Activated CD4-positive, alpha-beta T cell treated with anti-CD3 and anti-CD28 coated beads, Interleukin-2, amount 50 U/mL, for 4 hours (primary cell): ENCODE data around the gene TMEM239.
"Not testable (repeated sequence)": the region's sequence is repeated elsewhere in the genome, so short reads cannot be mapped to it uniquely, and the experiment has no call there.

ENCODE experiments used
- DNase-seq, 2 experiments: peaks; one replicate each; pipeline ENCODE4 v3.0.0-alpha.2; 2020

The TMEM239 gene

DNA sequence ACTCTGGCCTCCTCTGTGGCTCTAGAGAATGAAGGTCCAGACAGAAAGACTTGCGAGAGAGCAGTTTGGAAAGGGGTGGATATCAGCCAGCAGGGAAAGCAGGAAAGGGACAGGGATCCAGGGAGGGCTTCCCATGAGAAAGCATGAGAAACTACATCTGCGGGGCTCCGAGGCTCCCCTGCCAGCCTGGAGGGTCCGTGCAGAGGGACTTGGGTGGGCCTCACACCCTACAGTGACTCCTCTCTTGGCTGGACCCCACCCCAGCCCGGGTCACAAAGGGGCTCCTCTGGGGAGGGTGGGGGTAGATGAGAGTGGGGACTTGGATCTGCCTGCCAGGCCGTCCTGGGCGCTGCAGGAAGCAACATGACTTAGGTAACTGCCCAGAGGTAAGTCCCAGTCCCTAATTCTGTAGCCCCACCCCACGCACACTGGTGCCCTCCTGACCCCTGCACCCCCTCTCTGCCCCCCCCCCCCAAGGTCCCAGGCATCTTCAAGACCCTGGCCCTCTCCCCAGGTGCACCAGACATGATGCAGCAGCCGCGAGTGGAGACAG, at the start of gene TMEM239:
Gene TMEM239, plus strand, starts transcription at position 335 of the 553 bp plus-strand sequence. Its CDS starts 191 bp downstream, at position 526.
- DNase-seq, result no peak

DNA sequence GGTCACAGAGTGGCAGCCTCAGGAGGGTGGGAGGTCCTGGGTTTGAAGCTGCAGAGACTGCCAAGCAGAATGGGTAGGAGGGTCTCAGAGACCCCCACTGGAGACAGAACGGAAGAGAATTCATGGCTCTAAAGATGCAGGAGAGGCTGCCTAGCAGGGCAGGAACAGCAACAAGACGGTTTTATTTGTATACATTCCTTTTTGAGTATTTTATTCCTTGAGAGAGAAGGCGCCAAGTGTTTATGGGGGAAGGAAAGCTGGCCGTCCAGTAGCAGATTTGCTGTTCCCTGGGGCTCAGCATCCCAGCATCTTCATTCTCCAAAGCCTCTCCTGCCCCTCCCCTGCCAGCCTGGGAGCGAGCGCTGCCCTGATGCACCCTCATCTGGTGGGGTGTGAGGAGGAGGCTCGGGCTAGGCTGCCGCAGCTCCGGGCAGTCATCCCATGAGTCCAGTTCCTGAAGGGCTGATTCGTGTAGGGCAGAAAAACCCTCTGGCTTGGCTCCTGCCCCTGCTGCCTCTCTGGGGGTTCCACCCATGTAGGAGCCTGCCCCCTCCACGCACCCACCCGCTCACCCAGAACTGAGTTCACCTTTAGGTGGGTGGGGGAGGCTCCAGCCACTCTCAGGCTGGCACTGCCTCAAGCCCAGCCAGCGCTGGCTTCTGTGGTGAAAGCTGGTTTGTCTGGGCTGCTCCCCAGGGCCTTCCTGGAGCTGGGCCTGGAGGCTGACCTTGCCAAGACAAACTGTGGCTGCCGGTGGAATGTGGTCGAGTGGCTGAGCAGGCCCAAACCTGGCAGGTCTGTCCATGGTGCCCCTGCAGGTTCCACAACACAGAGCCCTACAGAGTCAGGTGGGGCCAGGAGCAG, 48.2 kb upstream of the TMEM239 start:
- DNase-seq, result no peak

- DNase-seq, result no peak
Observed at GRCh38 chr20:2768632-2769015, 47.5 kb upstream of the TMEM239 start.

DNA sequence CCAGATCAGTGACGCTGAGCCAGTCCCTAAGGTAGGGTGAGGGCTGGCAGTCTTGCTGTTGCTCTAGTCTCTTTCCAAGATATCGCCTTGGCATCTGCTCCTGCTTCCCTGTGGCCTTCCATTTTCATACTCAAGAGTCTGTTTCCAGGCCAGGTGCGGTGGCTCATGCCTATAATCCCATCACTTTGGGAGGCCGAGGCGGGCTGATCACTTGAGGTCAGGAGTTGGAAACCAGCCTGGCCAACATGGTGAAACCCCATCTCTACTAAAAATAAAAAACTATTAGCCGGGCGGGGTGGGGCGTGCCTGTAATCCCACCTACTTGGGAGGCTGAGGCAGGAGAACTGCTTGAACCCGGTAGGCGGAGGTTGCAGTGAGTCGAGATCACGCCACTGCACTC, 46.1 kb upstream of the TMEM239 start:
- not testable (repeated sequence) for DNase-seq

- DNase-seq, result no peak
Observed at GRCh38 chr20:2771631-2772080, 44.5 kb upstream of the TMEM239 start.

DNA sequence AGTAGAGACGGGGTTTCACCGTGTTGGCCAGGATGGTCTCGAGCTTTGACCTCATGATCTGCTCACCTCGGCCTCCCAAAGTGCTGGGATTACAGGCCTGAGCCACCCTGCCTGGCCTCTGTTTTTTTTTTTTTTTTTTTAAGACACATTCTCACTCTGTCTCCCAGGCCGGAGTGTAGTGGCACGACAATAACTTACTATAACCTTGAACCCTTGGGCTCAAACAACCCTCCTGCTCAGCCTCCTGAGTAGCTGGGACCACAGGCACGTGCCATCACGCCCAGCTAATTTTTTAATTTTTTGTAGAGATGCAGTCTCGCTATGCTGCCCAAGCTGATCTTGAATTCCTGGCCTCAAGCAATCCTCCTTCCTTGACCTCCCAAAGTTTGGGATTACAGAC, 42.4 kb upstream of the TMEM239 start:
- no peak for DNase-seq

GRCh38 chr20:2775139-2775538, 41.0 kb upstream of the TMEM239 start:
- no peak for DNase-seq

DNA sequence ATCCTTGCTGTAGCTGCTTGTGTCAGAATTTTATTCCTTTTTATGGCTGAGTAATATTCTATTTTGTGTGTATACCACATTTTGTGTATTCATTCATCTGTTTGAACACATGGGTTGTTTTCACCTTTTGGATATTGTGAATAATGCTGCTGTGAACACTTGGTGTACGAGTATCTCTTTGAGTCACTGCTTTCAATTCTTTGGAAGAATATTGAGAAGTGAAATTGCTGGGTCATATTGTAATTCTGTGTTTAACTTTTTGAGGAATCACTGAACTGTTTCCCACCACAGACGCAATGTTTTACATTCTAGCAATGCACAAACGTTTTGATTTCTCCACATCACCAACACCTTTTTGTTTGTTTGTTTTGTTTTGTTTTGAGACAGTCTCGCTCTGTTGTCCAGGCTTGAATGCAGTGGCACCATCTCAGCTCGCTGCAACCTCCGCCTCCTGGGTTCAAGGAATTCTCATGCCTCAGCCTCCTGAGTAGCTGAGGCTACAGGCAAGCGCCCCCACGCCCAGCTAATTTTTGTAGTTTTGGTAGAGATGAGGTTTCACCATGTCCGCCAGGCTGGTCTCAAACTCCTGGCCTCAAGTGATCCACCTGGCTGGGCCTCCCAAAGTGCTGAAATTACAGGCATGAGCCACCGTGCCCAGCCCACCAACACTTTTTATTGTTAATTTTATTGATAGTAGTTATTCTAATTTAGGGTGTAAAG, 37.4 kb upstream of the TMEM239 start:
- no peak for DNase-seq

DNA sequence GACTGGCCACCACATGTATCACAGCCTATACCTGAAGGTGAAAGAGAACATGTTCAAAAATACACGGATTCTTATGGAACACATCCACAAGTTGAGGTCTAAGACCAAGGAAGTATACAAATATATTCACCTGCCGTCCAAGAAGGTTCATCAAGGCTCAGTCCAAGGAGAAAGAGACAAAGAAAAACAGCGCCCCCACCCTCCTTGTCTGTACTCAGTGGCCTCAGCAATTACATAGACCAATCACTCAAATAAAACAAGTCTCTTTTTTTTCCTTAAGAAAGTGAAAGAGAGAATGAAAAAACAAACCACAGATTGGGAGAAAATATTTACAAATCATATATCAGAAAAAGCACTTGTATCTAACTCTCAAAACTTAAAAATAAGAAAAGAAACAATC, 35.2 kb upstream of the TMEM239 start:
- DNase-seq, result no peak

GRCh38 chr20:2783908-2784566, 32.1 kb upstream of the TMEM239 start:
- DNase-seq, result no peak

DNA sequence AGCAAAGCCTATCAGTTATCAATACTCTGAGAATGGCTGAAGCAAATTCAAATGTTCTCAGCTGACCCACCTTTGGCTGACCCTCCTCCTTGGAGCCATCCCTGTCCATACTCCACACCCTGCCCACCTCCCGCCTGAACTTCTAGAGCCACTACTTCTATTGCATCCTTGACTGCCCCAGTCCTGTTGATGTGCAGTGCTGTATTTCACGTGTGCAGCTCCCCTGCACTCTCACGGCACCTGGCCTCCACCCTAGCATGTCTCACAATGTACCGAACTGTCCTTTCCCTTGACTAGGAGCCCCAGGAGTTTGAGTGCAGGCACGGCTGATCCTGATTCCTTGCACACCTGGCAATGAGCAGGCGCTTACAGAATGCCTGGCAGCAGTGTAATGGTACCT, 22.7 kb upstream of the TMEM239 start:
- DNase-seq, result no peak

- DNase-seq, result no peak
Observed at GRCh38 chr20:2794202-2794748, 21.9 kb upstream of the TMEM239 start.

DNA sequence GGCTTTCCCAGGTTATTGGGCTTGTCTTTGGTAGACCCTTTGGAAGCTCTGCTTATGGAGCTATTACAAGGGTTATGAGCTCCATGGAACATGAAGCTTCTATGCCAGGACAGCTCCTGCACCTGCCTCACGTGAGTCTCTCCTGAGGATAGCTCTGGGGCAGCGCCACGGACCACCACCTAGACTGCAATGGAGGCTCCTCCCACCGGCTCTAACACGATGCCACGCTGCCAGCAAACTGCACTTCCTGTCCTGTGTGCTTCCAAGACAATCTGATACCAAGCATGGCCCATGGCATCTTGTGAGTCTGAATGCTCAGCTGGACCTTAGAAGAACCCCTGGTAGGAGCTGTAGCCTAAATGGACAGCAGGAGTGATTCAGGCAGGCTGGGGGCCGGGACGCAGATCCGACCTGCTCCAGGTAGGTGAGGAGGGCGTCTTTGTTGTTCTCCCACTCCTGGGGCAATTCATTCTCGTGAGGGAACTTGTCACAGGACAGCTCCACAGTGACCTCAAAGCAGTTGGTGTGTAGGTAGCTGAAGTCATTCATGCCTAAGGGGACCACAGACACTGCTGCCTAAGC, 21.2 kb upstream of the TMEM239 start:
- no peak for DNase-seq

DNA sequence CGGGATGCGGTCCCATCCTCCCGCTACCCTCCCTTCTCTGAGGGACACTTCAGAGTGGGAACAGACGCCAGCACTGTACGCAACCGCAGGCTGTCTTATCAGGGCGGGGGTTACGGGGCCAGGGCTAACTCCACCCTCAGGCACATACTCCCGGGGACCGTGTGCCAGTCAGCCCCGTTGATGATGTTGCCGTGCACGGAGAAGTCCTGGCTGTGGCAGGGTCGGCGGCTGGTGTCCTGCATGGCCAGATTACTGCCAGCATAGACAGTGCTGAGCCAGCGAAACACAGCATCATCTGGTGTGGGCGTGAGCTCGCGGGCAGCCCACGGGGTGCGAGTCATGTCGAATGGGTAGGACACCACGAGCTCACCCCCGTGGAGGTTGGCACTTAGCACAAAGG, 20.7 kb upstream of the TMEM239 start:
- no peak for DNase-seq

DNA sequence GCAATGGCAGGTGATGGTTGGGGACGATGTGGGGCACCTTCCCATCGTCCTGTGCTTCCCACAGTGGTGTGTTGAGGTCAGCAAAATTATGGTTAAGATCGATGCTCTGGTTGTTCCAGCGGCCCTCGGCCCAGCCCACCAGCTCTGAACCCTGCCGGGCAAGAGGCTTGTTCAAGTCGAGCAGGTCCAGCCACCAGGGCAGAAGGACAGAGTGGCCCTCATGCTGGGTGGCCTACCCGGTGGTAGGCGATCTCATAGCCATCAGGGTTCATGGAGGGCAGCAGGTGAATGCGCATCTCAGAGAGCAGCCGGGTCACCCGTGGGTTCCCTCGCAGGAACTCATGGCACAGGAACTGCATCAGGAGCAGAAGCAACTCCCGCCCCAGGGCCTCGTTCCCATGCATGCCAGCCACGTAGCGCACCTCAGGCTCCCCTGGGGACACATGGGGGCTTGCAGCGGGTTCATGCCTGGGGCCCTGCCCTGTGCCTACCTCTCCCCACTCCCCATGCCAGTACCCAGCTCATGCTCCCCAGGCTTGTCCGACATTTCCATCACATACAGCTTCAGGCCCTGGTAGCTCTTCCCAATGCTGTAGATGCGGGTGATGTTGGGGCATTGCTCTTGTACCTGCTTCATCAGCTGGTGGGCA, 20.0 kb upstream of the TMEM239 start:
- DNase-seq, result no peak

- DNase-seq, result no peak
Observed at GRCh38 chr20:2797136-2797983, 18.8 kb upstream of the TMEM239 start.

GRCh38 chr20:2798095-2798805, 17.9 kb upstream of the TMEM239 start:
- no peak for DNase-seq

- no peak for DNase-seq
Observed at GRCh38 chr20:2798814-2799213, 17.4 kb upstream of the TMEM239 start.

DNA sequence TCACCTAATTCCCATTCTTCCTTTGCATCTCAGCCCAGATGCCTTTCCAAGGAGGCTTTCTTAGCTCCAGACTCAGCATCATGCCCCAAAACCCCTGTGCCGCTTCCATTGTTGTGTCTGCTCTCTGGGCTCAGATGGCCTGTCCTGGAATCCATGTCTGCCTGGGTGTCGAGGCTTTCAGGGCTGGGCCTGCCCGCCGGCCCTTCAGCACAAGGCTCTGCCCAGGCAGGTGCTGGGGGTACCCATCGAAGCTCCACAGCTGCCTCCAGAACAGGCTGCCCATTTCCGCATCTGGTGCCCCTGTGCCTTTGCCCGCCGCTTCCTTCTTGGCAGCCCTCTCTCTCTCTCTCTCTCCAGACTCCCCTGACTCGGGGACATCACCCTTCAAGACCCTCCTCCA, 16.9 kb upstream of the TMEM239 start:
- DNase-seq, result no peak
